HG03460 (cell line): ENCODE results near the gene TAF11L11.
"Not testable (repeated sequence)": the region's sequence is repeated elsewhere in the genome, so short reads cannot be mapped to it uniquely, and the experiment has no call there.

Experiments
- ATAC-seq: cut with Tn5 transposase; IDR thresholded peaks from one replicate; pipeline ENCODE4 v1.9.1; 2021; ENCODE audit not compliant: unreplicated experiment

The TAF11L11 gene

GRCh38 chr5:17603880-17604279 is at the start of gene TAF11L11:
TAF11L11 (plus strand) TSS chr5:17604183.
- ATAC-seq: not testable (repeated sequence)

DNA sequence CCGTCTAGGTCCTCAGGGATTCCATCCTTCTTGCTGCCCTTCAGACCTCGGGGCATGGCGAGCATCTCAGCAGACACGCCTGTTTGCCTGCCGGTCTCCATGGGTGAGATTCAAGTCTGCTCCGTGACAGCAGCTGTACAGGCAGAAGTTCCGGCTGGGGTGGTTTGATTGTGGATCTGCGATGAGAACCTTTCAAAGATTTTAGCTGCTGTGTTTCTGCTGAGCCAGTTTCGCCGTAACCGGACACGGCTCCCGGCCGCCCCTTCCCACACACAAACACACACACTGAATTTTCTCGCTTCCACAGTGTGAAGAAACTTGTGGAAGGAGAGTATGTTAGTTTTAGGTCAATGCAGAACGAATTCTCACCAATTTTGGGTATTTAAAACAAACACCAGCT is 18.3 kb upstream of the TAF11L11 start, which contains the start of gene TAF11L7:
TSS of gene TAF11L7 (minus strand) at position 101 of the 400 bp plus-strand sequence.
- ATAC-seq: not testable (repeated sequence)

DNA sequence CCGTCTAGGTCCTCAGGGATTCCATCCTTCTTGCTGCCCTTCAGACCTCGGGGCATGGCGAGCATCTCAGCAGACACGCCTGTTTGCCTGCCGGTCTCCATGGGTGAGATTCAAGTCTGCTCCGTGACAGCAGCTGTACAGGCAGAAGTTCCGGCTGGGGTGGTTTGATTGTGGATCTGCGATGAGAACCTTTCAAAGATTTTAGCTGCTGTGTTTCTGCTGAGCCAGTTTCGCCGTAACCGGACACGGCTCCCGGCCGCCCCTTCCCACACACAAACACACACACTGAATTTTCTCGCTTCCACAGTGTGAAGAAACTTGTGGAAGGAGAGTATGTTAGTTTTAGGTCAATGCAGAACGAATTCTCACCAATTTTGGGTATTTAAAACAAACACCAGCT is 13.1 kb upstream of the TAF11L11 start, which contains the start of gene TAF11L8:
TSS of gene TAF11L8 (minus strand) at position 101 of the 400 bp plus-strand sequence.
- ATAC-seq: not testable (repeated sequence)

DNA sequence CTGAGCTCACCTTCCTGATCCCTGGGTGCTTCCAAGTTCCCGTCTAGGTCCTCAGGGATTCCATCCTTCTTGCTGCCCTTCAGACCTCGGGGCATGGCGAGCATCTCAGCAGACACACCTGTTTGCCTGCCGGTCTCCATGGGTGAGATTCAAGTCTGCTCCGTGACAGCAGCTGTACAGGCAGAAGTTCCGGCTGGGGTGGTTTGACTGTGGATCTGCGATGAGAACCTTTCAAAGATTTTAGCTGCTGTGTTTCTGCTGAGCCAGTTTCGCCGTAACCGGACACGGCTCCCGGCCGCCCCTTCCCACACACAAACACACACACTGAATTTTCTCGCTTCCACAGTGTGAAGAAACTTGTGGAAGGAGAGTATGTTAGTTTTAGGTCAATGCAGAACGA is 9.7 kb upstream of the TAF11L11 start, which contains the start of gene TAF11L9:
TSS of gene TAF11L9 (minus strand) at position 140 of the 400 bp plus-strand sequence.
- not testable (repeated sequence) for ATAC-seq

DNA sequence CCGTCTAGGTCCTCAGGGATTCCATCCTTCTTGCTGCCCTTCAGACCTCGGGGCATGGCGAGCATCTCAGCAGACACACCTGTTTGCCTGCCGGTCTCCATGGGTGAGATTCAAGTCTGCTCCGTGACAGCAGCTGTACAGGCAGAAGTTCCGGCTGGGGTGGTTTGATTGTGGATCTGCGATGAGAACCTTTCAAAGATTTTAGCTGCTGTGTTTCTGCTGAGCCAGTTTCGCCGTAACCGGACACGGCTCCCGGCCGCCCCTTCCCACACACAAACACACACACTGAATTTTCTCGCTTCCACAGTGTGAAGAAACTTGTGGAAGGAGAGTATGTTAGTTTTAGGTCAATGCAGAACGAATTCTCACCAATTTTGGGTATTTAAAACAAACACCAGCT is 6.3 kb upstream of the TAF11L11 start, which contains the start of gene TAF11L10:
TSS of gene TAF11L10 (minus strand) at position 101 of the 400 bp plus-strand sequence.
- ATAC-seq: not testable (repeated sequence)

DNA sequence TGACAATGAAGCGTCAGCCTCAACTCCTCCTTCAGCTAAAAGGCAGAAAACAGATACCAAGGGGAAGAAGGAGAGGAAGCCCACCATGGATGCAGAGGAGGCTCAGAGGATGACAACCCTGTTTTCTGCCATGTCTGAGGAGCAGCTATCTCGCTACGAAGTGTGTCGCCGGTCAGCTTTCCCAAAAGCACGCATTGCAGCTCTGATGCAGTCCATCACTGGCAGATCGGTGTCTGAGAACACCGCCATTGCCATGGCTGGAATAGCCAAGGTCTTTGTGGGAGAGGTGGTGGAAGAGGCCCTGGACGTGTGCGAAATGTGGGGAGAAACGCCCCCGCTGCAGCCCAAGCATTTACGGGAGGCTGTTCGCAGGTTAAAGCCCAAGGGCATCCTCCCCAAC is 968 bp downstream of the TAF11L11 start:
- no peak for ATAC-seq

- ATAC-seq: not testable (repeated sequence)
Observed at GRCh38 chr5:17607461-17607860, 3.5 kb downstream of the TAF11L11 start.

- ATAC-seq: not testable (repeated sequence)
Observed at GRCh38 chr5:17610092-17610491, 6.1 kb downstream of the TAF11L11 start, which contains the start of gene TAF11L12. TAF11L12 (plus strand) TSS chr5:17610392.

DNA sequence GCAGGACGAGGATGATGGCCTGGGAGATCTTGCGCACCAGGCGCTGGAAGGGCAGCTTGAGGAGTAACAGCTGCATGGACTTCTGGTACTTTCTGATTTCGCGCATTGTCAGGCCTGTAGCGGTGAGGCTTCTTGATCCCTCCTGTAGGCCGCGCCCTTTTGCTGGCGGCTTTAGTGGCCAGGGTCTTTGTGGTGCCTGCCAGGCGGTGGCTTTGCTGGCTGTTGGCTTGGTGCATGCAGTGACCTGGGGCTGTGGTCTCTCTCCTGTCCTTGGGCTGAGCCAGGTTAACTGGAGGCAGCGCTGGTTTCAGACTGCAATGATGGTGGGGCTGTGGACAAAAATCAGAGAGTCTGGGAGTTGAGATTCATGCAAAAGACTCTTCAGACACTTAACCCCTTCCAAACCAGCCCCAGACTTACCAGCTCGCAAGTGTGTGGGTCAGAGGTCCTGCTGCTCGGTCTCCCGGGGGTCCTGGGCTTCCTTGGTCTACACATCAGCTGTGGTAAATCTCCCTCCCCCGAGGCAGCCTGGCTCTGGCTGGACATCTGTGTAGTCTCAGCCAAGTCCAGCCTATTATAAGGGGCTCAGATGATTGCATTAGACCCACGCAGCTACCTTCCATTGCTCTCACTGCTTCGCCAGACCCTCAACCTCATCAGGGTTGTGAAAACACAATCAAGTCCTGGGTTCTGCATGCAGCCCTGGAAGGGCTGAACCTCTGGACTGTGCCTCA is 11.1 kb downstream of the TAF11L11 start:
- no peak for ATAC-seq

- no peak for ATAC-seq
Observed at GRCh38 chr5:17619354-17619753, 15.4 kb downstream of the TAF11L11 start.

GRCh38 chr5:17620627-17621026 is 16.6 kb downstream of the TAF11L11 start:
- ATAC-seq: no peak

GRCh38 chr5:17625686-17626085 is 21.7 kb downstream of the TAF11L11 start:
- ATAC-seq: no peak

DNA sequence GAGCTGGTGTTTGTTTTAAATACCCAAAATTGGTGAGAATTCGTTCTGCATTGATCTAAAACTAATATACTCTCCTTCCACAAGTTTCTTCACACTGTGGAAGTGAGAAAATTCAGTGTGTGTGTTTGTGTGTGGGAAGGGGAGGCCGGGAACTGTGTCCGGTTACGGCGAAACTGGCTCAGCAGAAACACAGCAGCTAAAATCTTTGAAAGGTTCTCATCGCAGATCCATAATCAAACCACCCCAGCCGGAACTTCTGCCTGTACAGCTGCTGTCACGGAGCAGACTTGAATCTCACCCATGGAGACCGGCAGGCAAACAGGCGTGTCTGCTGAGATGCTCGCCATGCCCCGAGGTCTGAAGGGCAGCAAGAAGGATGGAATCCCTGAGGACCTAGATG is 27.8 kb downstream of the TAF11L11 start, which contains the start of gene TAF11L13:
TSS of gene TAF11L13 (plus strand) at position 301 of the 400 bp plus-strand sequence.
- not testable (repeated sequence) for ATAC-seq

DNA sequence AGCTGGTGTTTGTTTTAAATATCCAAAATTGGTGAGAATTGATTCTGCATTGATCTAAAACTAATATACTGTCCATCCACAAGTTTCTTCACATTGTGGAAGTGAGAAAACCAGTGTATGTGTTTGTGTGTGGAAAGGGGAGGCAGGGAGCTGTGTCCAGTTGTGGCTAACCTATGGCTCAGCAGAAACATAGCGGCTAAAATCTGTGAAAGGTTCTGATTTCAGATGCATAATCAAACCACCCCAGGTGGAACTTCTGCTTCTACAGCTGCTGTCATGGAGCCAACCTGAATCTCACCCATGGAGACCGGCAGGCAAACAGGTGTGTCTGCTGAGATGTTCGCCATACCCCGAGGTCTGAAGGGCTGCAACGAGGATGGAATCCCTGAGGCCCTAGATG is 30.2 kb downstream of the TAF11L11 start, which contains the start of gene TAF11L14:
TSS of gene TAF11L14 (plus strand) at position 301 of the 400 bp plus-strand sequence.
- no peak for ATAC-seq

GRCh38 chr5:17649232-17649631 is 45.2 kb downstream of the TAF11L11 start:
- ATAC-seq: not testable (repeated sequence)

DNA sequence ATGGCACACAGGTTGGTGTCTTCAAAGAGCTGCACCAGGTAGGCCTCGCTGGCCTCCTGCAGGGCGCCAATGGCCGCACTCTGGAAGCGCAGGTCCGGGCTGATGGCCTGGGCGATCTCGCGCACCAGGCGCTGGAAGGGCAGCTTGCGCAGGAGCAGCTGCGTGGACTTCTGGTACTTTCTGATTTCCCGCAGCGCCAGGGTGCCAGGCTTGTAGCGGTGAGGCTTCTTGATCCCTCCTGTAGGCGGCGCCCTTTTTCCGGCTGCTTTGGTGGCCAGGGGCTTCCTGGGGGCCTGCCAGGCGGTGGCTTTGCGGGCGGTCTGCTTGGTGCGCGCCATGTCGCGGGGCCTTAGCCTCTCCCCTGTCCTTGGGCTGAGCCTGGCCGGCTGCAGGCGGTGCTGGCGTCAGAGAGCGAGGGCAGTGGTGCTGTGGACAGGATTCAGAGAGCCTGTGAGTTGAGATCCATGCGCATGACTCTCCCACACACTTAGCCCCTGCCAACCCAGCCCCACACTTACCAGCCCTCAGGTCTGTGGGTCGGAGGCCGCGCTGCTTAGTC is 51.3 kb downstream of the TAF11L11 start:
- ATAC-seq: not testable (repeated sequence)
